Right lobe of liver (tissue), 4 donors: ENCODE results near the gene UTP14A.

Experiments
- POLR2A ChIP-seq: fragments of 450-650 bp; IDR thresholded peaks from one replicate; pipeline ENCODE4 v1.6.1; 2017; ENCODE audit warnings: antibody characterized with exemption, mild to moderate bottlenecking
- TF ChIP-seq, protein P1 (sequence below), 4 donors: fragments of 200-600 bp in 3 of 4; fragments of 450-650 bp in 1 of 4; IDR thresholded peaks; one replicate each; pipeline versions ENCODE4 v1.5.1 to v1.8.0; 2016 to 2022; ENCODE audit warnings: antibody characterized with exemption in 4 of 4, mild to moderate bottlenecking in 2 of 4
- donor health status: DM: no; HTN: no; CAD: no.
- donor health status: DM: no; HTN: no; CAD: no.
- donor health status: DM: no; HTN: yes; CAD: no.

GRCh38 chrX:129938081-129938480 lies 32.1 kb downstream of the UTP14A start:
- TF ChIP-seq, protein P1, sequence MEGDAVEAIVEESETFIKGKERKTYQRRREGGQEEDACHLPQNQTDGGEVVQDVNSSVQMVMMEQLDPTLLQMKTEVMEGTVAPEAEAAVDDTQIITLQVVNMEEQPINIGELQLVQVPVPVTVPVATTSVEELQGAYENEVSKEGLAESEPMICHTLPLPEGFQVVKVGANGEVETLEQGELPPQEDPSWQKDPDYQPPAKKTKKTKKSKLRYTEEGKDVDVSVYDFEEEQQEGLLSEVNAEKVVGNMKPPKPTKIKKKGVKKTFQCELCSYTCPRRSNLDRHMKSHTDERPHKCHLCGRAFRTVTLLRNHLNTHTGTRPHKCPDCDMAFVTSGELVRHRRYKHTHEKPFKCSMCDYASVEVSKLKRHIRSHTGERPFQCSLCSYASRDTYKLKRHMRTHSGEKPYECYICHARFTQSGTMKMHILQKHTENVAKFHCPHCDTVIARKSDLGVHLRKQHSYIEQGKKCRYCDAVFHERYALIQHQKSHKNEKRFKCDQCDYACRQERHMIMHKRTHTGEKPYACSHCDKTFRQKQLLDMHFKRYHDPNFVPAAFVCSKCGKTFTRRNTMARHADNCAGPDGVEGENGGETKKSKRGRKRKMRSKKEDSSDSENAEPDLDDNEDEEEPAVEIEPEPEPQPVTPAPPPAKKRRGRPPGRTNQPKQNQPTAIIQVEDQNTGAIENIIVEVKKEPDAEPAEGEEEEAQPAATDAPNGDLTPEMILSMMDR (IDR thresholded peaks at IDR 0.05): no peak
- no peak for TF ChIP-seq POLR2A
